K562 (cell line): ENCODE measurements around the gene CAMK2G. TPM values are rescaled to one million over a fixed set of nuclear protein-coding genes. Genes with fewer than 3 reads are reported as not detected.
A peak's percentile ranks its signal among the peaks of the same experiment; 100 is the strongest.

Experiments
- ARID2 ChIP-seq: fragments of 450-650 bp; IDR thresholded peaks from 2 replicates; pipeline ENCODE4 v1.6.1; 2017; ENCODE audit warnings: antibody characterized with exemption, mild to moderate bottlenecking
- ASH1L ChIP-seq: fragments of 450-650 bp; IDR thresholded peaks from 2 replicates; pipeline ENCODE4 v1.6.1; 2018; ENCODE audit warnings: borderline replicate concordance, mild to moderate bottlenecking, low read depth; ENCODE audit not compliant: partially characterized antibody
- CBFA2T2 ChIP-seq: fragments of 450-650 bp; conservative IDR thresholded peaks from 2 replicates; pipeline ENCODE4 v1.6.1; 2017; ENCODE audit warnings: mild to moderate bottlenecking
- CBFA2T3 ChIP-seq: fragments of 450-650 bp; IDR thresholded peaks from 2 replicates; pipeline ENCODE4 v1.6.1; 2017
- CXXC5 ChIP-seq: fragments of 250-450 bp; sonication (Bioruptor Pico); IDR thresholded peaks from 2 replicates; pipeline ENCODE4 v1.8.0; 2022; ENCODE audit warnings: inconsistent platforms, mild to moderate bottlenecking, moderate library complexity
- DACH1 ChIP-seq: fragments of 450-650 bp; IDR thresholded peaks from 2 replicates; pipeline ENCODE4 v1.6.1; 2018; ENCODE audit not compliant: partially characterized antibody
- FOXA3 ChIP-seq, 2 experiments: fragments of 450-650 bp in 1 of 2; sonication (generic) in 1 of 2; formaldehyde crosslinking; IDR thresholded peaks in 1 of 2; conservative IDR thresholded peaks in 1 of 2; 2 replicates each; pipeline versions ENCODE4 v1.4.0 to v1.8.0; 2020 to 2022; ENCODE audit warnings: mild to moderate bottlenecking in 2 of 2, missing genetic modification reagents in 1 of 2
- GATA2 ChIP-seq: sonication (generic); formaldehyde crosslinking; IDR thresholded peaks from 2 replicates; pipeline ENCODE4 v1.4.0; 2020; ENCODE audit warnings: mild to moderate bottlenecking, missing genetic modification reagents
- HDAC3 ChIP-seq: fragments of 450-650 bp; IDR thresholded peaks from 2 replicates; pipeline ENCODE4 v1.6.1; 2018; ENCODE audit warnings: borderline replicate concordance, mild to moderate bottlenecking, moderate library complexity; ENCODE audit not compliant: partially characterized antibody
- JUN ChIP-seq, 2 experiments: sonication (generic) in 1 of 2; formaldehyde crosslinking in 1 of 2; IDR thresholded peaks; 2 replicates each; pipeline versions ENCODE4 v1.6.1 to v1.8.0; 2012 to 2022; ENCODE audit warnings: borderline replicate concordance in 2 of 2, mild to moderate bottlenecking in 2 of 2, improper control_type of control experiment in 1 of 2, low read depth in 1 of 2, low read length in 1 of 2, missing genetic modification reagents in 1 of 2
- MAFK ChIP-seq: IDR thresholded peaks from 2 replicates; pipeline ENCODE4 v1.6.1; 2011; ENCODE audit warnings: low read length, improper control_type of control experiment
- MYC ChIP-seq, 2 experiments: fragments of 250-450 bp in 1 of 2; sonication (Bioruptor Pico) in 1 of 2; IDR thresholded peaks; 2 replicates each; pipeline versions ENCODE4 v1.5.1 to v1.6.1; 2012 to 2021; ENCODE audit warnings: low read depth in 2 of 2, borderline replicate concordance in 1 of 2, improper control_type of control experiment in 1 of 2, low read length in 1 of 2, mild to moderate bottlenecking in 1 of 2, moderate library complexity in 1 of 2
- NR4A1 ChIP-seq, 2 experiments: fragments of 250-450 bp in 1 of 2; fragments of 450-650 bp in 1 of 2; sonication (Bioruptor Pico) in 1 of 2; IDR thresholded peaks; 2 replicates each; pipeline versions ENCODE4 v1.4.0 to v1.6.1; 2016 to 2020; ENCODE audit warnings: mild to moderate bottlenecking in 2 of 2, missing compliant biosample characterization in 1 of 2, missing genetic modification characterization in 1 of 2, moderate library complexity in 1 of 2
- TCF3 ChIP-seq: sonication (generic); formaldehyde crosslinking; IDR thresholded peaks from 2 replicates; pipeline ENCODE4 v1.4.0; 2020; ENCODE audit warnings: mild to moderate bottlenecking, missing genetic modification reagents
- ZFX ChIP-seq: sonication (generic); formaldehyde crosslinking; IDR thresholded peaks from 2 replicates; pipeline ENCODE4 v1.8.0; 2022; ENCODE audit warnings: mild to moderate bottlenecking, missing genetic modification reagents, moderate library complexity
- ZNF140 ChIP-seq: fragments of 250-450 bp; sonication (Bioruptor Pico); IDR thresholded peaks from 2 replicates; pipeline ENCODE4 v1.8.0; 2021; ENCODE audit warnings: moderate library complexity, mild to moderate bottlenecking, inconsistent platforms
- ZNF384 ChIP-seq: IDR thresholded peaks from 2 replicates; pipeline ENCODE4 v1.6.1; 2012; ENCODE audit warnings: low read depth, low read length, improper control_type of control experiment
- polyA plus RNA-seq, 8 experiments: library from polyadenylated mRNA; depleted of rRNA in 4 of 8; stranded (reverse) in 5 of 8; unstranded in 3 of 8; fragments of >200 nt; fragmentation: Nextera tagmentation in 2 of 8; fragmentation: Illumina TruSeq in 1 of 8; extraction: Ambion mirVana in 2 of 8; extraction: Trizol in 1 of 8; gene quantifications; 2 replicates each; pipeline versions ENCODE4 v1.2.1 to v1.2.3, GENCODE V29; 2011 to 2014; ENCODE audit warnings: inconsistent platforms in 1 of 8, missing spikeins in 1 of 8
- total RNA-seq, 7 experiments: library from RNA; depleted of rRNA in 6 of 7; stranded (reverse); fragments of >200 nt in 6 of 7; fragmentation: Illumina TruSeq in 2 of 7; extraction: Trizol in 2 of 7; gene quantifications; 2 replicates each; pipeline versions ENCODE4 v1.2.1 to v1.2.3, GENCODE V29; 2011 to 2021; ENCODE audit warnings: low replicate concordance in 1 of 7
- TF ChIP-seq, protein P1 (sequence below), 2 experiments: fragments of 250-450 bp in 1 of 2; fragments of 450-650 bp in 1 of 2; sonication (Bioruptor Pico) in 1 of 2; IDR thresholded peaks; 2 replicates each; pipeline versions ENCODE4 v1.6.1 to v1.8.0; 2016 to 2021; ENCODE audit warnings: mild to moderate bottlenecking in 2 of 2, moderate library complexity in 2 of 2, missing compliant biosample characterization in 1 of 2, missing genetic modification characterization in 1 of 2
- TF ChIP-seq, protein P2 (sequence below): fragments of 450-650 bp; IDR thresholded peaks from one replicate; pipeline ENCODE4 v1.6.1; 2018; ENCODE audit warnings: mild to moderate bottlenecking, moderate library complexity; ENCODE audit not compliant: partially characterized antibody

The CAMK2G gene
- total and polyA plus RNA-seq, 9 of the 15 experiments (the other 6 are each of a cell fraction or from before 2014, with no cell fraction given): 9.0 to 37.9 (median 32.6) TPM

DNA sequence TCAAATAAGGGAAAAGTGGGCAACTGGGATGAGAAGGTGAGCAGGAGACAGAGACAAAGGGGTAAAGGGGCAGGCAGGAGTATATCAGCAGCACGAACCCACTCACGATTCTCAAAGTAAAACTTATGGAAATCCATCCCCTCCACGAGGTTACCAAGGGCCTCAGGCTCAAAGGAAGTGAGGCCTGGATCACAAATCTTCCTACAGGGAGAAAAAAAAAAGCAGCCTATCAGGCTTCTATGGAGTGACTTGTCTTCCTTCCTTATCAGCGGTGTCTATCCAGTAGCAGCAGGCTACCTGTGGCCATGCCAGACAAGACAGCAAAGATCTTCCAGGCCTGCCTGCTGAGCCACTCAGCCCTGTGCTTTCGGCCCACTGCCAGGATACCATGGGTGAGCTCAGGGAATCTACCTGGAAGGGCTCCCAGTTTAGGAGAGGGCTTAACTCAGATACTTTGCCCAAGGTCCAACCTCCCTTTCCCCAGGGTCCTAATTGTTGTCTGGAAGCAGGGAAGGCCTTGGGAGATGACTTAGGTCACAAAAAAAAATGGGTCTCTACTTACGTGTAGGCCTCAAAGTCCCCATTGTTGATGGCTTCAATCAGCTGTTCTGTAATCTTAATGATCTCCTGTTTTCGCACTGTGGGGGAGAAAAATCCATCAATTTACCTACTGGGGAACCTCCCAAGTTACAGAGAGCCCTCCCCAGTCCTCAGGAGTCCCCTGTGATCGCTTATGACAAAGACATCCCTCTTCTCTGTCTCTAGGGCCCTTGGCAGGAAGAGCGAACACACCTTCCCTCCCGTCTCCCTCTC, 57.2 kb downstream of the CAMK2G start (continued):
- 0 out of 4 replicates have a peak, but pooled peaks of 1 of the 2 experiments have one; percentile 18 for TF ChIP-seq FOXA3 (CRISPR knock-in tag; conservative IDR thresholded peaks at IDR 0.05 in 1 of 2, IDR thresholded peaks at IDR 0.05 in 1 of 2)
- peak; percentile 74 for TF ChIP-seq CBFA2T3
- 0 out of 2 replicates have a peak, but pooled peaks have one; percentile 36 for TF ChIP-seq NR4A1 (CRISPR knock-in tag; IDR thresholded peaks at IDR 0.05)
- TF ChIP-seq NR4A1 (tag; IDR thresholded peaks at IDR 0.05): no peak
- TF ChIP-seq, protein P1, sequence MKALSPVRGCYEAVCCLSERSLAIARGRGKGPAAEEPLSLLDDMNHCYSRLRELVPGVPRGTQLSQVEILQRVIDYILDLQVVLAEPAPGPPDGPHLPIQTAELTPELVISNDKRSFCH (CRISPR knock-in tag; IDR thresholded peaks at IDR 0.05): no peak
- TF ChIP-seq, protein P1 (tag; IDR thresholded peaks at IDR 0.05): peak; percentile 28; the same call in 1 of the 2 replicates
- no peak for TF ChIP-seq GATA2 (CRISPR knock-in tag)
- TF ChIP-seq ARID2: no peak
- 0 out of 2 replicates have a peak, but pooled peaks have one; percentile 41 for TF ChIP-seq CXXC5
- no peak for TF ChIP-seq ASH1L
- no peak for TF ChIP-seq HDAC3
- TF ChIP-seq DACH1: peak; percentile 82
- no peak for TF ChIP-seq MAFK
- peak; percentile 66 for TF ChIP-seq TCF3
- TF ChIP-seq JUN (IDR thresholded peaks at IDR 0.05; ENCODE audit: borderline replicate concordance, low read depth, low read length): 0 out of 2 replicates have a peak, but pooled peaks have one; percentile 16
- no peak for TF ChIP-seq JUN (CRISPR knock-in tag; IDR thresholded peaks at IDR 0.05; ENCODE audit: borderline replicate concordance)
- TF ChIP-seq ZNF384: peak; percentile 79
- TF ChIP-seq, protein P2, sequence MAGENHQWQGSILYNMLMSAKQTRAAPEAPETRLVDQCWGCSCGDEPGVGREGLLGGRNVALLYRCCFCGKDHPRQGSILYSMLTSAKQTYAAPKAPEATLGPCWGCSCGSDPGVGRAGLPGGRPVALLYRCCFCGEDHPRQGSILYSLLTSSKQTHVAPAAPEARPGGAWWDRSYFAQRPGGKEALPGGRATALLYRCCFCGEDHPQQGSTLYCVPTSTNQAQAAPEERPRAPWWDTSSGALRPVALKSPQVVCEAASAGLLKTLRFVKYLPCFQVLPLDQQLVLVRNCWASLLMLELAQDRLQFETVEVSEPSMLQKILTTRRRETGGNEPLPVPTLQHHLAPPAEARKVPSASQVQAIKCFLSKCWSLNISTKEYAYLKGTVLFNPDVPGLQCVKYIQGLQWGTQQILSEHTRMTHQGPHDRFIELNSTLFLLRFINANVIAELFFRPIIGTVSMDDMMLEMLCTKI: no peak
- TF ChIP-seq ZFX (CRISPR knock-in tag): peak; percentile 53
- TF ChIP-seq ZNF140 (CRISPR knock-in tag): no peak
- peak; percentile 25; the same call in 1 of the 2 replicates for TF ChIP-seq MYC (IDR thresholded peaks at IDR 0.05; ENCODE audit: low read depth, low read length)
- no peak for TF ChIP-seq MYC (CRISPR knock-in tag; IDR thresholded peaks at IDR 0.05; ENCODE audit: borderline replicate concordance, low read depth)
- 0 out of 2 replicates have a peak, but pooled peaks have one; percentile 39 for TF ChIP-seq CBFA2T2
